GM19372 (cell line): ENCODE data around the gene TLX1.

Experiments
- ATAC-seq: cut with Tn5 transposase; IDR thresholded peaks from one replicate; pipeline ENCODE4 v1.9.1; 2021; ENCODE audit warnings: mild to moderate bottlenecking, low read depth, moderate library complexity; ENCODE audit not compliant: unreplicated experiment

Gene TLX1

DNA sequence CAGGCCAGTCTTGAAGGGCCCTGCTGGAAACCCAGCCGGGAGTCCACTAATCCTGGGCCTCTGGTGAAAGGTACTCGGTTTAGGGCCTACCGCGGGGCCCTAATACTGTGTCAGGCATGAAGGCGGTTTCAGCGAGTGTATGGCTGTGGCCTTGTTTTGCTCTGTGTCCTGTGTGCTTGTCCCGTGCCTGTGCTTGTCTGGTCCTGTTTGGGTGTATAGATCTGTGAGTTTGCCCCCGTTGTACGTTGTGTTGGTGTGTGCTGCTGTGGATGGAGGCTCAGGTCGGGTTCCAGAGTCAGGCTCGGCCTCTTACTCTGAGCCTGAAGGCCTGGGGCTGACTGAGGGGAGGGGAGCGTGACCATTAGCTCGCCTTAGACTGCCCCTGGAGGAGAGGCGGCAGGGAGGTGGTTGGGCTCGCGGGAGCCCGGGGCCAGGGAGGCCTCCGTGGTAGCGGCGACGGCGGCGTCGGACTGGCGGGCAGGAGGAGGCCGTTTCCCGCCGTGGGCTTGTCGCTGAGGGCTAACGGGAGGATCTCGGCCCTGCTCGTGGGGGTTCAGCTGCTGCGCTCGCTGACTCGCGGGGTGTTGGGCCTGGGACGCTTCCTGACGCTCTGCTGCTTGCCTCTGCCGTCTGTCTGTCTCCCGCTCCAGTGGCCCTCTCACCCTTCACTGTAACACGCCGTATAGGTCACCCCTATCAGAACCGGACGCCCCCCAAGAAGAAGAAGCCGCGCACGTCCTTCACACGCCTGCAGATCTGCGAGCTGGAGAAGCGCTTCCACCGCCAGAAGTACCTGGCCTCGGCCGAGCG is 2.6 kb downstream of the TLX1 start:
- no peak for ATAC-seq

DNA sequence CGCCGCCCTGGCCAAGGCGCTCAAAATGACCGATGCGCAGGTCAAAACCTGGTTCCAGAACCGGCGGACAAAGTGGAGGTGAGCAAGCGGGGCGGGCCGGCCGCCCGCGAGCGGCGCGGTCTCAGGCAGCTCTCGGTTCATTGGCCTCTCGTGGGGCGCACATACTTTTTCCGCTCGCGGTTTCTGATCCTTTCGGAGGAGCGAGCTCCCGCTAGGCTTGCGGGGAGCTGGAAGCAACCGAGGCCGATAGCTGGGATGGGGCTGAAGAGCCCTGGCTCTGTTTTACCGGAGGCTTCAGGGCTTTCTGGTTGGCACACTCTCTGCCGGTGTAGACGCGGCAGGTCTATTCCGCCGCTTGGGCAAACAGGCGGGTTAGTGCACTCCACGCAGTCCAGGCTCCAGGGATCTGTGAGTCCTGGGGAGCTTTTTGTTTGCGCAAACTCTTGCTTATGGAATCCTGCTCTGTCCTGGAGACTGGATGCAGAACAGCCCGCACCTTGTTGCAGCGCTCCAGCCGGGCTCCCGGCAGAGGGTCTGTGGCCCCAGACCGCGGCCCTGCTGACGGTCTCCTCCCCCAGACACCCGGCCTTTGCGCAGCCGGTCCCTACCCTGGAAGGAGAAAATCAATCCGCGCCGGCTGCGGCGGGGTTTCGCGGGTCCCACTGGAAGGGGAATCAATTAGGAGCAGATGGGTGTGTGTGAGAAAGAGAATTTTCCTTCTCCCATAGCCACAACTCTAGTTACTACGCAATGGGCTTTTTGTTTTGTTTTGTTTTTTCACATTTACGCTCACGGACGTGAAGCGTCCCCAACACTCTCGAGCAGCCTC is 3.4 kb downstream of the TLX1 start:
- ATAC-seq: no peak

DNA sequence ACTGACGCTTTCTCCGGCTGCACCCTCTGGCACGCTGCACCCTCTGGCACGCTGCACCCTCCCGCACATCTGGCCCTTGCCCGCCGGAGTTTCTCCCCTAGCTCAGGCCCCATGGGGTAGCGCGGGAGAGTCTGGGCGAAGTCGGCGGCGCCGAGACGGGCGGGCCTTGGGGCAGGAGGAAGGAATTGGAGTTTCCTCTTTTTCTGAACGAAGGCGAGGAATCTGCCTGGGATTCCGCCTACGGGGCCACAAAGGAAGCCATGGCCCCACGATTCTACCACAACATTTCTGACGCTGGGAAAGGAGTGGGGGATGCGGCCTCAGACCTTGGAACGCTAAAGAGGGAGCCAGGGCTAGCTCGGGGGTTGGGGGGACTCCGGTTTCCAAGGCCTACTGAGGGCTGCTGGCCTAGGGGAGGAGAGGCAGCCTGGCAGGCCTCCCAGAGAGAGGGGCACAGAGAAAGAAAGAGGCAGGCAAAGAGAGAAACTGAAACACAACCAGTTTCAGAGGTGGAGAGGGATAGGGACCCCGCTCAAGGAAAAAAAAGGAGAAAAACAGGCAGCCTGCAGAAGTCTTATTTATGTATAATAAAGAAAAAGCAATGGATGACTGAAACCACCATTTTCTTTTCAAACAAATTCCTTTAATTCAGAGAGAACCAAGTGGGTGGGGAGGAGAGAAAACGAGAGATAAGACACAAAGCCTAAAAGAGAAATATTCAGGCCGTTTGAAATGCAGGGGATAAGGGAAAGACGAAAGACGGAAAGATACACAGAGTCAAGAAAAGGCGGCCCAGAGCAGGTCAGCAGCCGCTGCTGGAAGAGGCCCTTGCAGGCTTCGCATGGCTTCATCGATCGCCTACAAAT is 4.3 kb downstream of the TLX1 start:
- ATAC-seq: no peak

DNA sequence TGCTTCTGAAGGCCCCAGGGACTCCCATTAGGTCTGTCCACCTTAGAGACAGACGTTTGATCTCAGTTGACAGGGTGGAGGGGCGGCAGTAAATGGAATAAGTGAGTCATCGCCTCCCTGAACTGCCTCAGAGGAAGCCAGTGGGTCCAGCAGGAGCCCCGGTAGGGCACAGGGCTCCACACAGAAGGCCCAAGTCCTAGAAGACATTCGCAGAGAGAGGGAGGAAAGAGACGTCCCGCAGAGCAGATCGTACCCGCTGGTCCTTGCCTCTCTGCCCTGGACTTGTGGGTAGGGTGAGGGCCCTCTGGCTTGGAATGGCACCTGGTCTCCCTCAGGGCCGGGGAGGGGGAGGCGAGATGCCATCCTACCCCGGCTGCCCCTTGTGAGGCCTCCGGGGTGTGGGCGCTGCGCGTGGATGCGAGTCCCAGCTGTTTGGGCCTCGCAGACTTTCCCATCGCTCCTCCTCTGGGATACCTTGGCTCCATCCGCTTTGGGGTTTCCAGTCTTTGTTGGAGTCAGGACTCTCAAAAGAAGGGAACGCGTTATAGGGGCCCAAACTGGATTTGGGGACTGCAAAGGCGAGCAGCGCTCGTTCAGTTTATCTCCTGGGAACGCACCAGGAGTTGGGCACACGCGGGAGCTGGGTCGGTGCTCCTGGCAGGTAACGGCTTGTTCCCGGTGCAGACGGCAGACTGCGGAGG is 5.1 kb downstream of the TLX1 start:
- ATAC-seq: no peak

DNA sequence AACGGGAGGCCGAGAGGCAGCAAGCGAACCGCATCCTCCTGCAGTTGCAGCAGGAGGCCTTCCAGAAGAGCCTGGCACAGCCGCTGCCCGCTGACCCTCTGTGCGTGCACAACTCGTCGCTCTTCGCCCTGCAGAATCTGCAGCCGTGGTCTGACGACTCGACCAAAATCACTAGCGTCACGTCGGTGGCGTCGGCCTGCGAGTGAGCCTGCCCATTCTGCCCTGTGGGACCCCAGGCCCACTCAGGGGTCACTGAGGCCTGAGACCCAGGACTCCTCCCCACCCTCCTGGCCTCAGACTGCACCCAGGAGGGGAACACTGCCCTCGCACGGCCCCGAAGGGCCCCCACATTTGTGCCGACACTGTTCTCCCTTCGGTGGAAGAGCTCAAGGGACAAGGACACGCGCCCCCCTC is 5.6 kb downstream of the TLX1 start:
- ATAC-seq: no peak

DNA sequence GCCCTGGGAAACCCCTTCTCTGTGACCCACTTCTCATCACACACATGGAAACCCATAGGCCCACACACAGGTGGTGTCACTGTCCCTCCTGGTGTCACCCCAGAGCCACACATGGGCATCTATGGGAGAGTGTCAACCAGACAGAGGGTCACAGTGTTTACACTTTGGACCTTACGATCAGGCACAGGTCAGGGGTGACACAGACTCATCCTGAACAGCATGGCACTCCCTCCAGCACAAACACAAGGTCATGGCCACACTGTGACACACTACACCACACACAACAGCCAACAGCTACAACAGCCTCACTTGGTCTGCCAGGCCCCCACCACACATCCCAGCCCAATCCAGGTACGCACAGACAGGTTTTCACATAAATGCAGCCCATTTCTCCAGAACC is 6.2 kb downstream of the TLX1 start:
- ATAC-seq: no peak

DNA sequence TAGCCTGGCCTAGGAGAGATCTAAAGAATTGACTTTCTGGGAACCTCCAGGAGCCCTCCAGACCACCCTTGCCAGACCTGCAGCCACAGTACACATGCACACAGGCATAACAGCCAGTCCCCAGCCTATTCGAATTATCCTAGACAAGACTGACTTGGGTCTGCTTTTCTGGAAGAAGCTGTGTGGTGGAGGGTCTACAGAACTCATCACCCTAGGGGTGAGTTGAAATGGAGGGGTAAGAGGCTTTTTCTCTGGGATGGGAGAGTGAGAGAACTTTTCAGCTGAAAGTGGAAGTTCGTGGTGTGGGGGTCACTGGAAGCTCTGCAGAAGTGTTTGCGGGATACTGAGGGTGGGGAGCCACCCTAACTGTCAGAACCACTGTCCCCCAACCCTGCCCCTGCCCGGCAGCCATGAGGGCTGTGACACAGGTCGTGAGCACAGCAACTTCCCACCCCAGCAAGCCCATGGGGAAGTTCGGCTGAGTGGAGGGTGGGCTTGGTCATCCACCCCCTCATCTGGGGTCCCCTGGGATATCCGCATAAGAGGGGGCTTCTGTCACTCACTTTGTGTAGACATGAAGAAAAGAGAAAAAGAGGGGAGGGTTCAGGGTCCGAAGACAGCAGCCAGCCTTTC is 7.8 kb downstream of the TLX1 start:
- no peak for ATAC-seq

DNA sequence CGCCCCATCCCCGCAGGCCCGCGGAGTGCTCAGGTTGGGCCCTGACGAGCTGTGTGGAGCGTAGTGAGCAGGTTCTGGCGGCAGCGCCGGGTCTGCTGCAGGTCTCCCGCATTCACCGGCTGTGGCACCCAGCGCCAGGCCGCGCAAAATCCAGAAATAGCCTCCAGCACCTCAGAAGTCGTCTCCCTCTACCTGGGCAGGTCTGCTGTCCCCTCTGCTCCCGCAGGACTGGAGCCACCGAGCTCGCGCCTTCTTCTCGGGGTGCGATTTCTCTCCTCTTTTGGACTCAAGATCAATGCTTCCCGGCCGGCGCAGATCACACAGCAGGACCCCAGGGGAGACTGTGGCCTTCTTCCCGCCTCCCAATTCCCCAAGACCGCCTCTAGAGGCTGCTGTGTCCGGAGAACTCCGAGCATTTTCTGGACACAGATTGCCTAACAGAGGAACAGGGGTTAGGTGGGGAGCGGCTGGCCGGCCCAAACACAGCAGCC is 8.4 kb downstream of the TLX1 start:
- no peak for ATAC-seq

DNA sequence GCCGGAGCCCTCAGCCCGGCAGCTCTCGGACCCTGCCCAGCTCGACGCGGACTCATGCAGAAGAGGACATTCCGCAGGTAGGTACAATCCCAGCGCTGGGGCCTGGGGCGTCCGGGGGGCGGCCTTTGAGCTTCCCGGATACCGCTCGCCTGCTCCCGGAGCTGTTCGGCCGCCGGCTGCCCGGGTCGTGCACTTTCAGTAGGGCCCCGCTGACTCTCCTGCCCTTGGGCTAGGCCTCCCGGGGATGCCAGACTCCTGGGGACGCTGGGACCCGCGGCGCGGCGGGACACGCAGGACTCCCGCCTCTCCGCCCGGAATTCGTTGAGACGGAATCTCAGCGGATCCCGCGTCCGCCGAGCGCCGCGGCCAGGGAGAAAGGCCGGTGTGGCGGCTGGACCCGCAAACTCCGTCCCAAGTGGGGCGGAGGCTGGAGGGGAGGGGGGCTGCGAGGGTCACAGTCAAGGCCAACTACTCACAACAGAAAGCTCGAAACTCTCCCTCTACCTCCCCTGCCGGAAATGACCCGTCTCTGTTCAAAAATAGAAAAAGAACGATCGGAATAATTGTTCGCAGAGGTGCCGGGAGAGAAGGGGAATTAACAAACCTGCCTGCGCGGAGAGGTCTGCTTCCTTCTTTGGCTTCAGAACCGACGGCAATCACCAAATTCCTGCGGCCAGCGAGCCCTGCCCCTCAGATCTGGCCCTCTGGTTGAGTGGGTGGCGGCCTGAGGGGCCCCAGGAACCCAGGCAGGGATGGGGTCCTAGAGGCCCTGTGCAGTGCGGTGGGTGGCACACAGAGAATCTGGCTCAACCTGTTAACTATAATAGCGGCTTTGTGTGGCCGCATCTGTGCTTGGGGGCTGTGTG is 9.2 kb downstream of the TLX1 start:
- no peak for ATAC-seq

DNA sequence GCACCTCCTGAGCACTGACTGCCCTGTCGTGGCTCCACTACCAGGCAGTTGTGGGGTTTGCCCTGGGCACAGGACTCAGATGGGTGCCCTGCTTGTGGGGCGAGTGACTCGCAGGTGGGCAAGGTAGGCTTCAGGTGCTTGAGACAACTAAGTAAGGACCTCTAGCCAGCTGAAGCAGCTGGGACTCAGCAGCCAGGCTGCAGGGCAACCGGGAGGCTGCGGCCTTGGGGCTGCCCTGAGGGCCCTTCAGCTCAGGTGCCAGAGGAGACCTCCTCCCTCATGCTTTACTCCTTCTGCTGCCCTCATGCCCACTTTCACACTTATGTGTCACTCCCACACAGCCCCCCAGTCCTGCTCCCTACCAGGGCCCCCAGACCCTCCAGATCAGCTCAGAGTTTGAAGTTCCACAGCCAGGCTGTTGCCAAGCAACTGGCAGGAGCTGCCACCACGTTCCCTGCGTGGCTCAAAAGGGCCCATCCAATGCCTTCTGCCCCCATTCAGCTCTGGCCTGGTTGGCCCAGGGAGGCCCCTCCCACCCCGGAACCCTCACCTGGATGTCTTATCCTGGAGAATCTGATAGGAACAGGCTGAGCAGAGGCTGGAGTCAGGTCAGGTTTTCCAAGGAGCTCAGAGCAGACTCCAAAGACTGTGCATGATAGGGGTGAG is 10.0 kb downstream of the TLX1 start:
- ATAC-seq: no peak

DNA sequence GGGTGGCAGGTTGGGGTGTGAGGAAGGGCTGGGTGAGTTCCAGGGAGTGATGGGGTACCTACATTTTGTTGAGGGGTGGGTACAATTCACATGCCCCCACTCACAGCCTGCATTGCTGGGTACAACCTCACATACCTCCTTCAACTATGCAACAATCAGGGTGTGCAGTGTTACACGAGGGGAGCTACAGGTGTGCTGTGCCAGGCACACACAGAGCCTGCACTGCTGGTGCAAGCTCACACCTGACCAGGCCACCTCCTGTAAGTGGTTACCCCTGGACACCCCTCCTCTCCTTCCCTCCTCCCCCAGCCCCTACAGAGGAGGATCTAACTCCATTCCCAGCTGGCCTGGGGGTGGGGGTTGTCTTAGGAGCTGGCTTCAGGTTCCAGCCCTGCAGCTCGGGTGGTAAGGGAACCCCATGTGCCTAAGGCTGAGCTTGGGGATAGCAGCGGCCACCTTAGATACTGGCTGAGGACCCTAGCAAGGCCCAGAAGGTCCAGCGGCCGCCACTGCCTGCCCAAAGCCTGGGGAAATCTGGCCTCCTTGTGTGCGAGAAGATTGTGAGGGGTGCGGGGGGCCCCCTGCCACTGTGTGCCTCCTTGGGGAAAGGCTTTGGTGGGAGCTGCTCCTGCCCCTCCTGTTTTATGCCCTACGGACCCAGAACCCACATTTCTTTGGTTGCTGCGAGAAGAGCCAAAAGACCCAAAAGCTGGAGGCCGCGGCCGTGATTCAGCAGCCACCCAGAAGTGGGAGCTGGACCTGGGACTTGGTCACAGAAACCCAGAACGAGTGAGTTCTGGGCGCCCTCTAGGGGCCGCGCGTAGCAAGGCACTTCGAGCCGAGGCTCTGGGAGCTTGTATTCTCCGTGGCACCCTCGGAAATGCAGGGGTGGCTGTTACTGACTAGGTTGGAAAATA is 10.8 kb downstream of the TLX1 start:
- ATAC-seq: no peak

DNA sequence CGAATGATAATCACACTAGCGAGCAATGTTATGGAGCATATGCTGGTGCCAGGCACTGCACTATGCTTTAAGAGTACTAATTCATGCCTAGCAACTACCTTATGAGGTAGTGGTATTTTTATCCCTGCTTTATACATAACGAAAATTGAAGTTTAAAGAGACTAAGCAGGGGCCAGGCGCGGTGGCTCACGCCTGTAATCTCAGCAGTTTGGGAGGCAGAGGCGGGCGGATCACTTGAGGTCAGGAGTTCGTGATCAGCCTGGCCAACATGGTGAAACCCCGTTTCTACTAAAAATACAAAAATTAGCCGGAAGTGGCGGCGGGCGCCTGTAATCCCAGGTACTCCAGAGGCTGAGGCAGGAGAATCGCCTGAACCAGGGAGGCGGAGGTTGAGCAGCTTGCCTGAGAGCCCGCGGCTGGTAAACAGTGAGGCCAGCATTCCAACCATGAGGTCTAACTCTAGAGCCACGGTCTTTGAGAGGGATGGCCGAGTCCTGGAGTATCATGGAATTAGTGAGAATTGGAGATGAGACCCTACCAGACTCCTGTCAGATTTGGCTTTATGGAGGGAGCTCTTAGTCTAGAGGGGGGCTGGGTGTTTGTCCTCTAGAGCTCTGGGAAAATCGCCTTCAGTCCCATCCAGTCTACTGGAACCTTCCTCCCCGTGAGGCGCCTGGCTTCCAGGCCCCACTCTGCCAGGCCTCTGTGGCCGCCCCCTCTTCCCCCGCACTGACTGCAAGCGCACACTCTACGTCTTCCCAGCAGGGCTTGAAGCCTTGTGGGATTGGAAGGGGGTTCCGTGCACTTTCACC is 11.6 kb downstream of the TLX1 start:
- ATAC-seq: no peak

DNA sequence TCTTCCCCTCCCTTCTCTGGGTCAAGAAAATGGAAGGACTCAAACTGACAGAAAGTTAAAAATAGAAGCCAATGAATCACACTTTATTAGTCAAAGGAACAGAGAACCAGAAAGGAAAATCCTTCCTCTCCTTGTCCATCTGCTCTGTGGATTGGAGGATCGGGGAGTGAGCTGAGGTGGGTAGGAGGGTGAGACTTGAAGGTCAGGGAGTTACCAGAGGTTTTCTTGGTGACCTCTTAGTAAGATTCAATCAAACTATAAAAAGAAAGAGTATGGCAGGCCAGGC is 12.2 kb downstream of the TLX1 start:
- ATAC-seq: no peak

DNA sequence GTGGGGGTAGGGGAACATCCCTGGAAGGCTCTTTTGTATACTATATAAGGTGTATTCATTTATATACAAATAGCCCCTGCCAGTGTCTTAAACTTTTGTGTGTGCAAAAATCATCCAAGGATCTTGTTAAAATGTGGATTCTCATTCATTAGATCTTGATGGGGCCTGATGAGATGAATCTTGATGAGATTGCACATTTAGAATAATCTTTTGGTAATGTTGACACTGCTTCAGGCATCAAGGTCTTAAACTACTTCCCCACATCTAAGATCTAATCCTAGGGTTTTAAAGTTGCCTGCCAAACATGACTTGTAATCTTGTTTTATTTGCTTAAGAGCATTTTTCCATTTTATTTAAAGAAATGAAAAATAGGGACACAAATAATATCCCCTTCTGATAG is 13.0 kb downstream of the TLX1 start:
- no peak for ATAC-seq

DNA sequence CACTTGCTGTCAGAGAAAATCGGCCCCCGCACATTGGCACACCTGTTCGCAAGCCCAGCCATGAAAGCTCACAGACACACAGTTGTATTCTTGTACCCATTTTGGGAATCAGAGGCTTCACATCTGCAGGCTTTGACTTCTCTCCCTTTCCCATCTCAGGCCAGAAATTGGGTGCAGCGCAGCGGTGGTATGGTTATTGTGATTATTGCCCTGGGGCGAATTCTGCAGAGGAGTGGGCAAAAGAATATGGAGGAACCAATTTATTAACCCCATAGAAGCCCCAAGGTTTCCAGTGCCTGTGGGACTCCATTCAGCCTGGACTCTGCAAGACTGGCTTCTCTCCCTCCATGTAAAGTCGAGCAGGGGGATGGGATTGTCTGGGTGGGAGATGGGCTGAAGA is 14.0 kb downstream of the TLX1 start:
- ATAC-seq: no peak

DNA sequence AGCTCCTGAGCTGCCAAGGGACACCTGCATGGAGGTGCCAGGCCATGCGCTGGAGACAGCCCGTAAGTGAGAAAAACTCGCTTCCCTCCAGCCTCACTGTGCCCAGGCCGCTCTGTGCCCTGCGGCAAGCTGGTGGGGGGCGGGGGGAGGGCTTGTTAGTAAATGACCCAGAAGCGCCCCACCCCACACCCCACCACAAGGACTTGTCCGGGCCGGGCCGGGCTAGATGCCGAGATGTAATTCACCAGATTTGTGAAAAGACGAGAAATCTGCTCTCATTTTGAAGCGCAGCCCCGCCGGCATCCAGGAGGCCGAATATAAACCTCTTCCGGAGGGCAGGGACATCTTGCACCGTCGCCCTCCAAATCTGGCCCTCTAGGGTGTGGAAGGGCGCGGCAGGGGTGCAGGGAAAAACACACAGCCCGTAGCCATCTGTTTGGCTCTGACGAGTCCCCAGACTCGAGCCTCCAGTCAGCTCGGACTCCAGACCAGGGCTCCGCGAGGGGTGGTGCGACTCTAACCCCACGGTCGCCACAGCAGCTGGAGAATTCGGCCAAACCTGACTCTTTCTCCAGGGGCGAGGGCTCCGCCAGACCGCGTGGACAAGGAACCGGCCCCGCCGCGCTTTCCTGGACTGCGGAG is 14.8 kb downstream of the TLX1 start:
- no peak for ATAC-seq
